ENCODE data around the gene DYTN.

GRCh38 chr2:206718296-206718695, at the start of gene DYTN:
- TF ChIP-seq CTCF (conservative IDR thresholded peaks at IDR 0.05; ENCODE audit: low read length): no peak
- no peak for TF ChIP-seq EZH2phosphoT487 (IDR thresholded peaks at IDR 0.05; ENCODE audit: borderline replicate concordance)

Data from Loucy (cell line).